ENCODE data around the gene TYMS. TPM values are rescaled to one million over a fixed set of nuclear protein-coding genes. Genes with fewer than 3 reads are reported as not detected.

TYMS gene
- polyA plus RNA-seq, 3 donors, result not detected

DNA sequence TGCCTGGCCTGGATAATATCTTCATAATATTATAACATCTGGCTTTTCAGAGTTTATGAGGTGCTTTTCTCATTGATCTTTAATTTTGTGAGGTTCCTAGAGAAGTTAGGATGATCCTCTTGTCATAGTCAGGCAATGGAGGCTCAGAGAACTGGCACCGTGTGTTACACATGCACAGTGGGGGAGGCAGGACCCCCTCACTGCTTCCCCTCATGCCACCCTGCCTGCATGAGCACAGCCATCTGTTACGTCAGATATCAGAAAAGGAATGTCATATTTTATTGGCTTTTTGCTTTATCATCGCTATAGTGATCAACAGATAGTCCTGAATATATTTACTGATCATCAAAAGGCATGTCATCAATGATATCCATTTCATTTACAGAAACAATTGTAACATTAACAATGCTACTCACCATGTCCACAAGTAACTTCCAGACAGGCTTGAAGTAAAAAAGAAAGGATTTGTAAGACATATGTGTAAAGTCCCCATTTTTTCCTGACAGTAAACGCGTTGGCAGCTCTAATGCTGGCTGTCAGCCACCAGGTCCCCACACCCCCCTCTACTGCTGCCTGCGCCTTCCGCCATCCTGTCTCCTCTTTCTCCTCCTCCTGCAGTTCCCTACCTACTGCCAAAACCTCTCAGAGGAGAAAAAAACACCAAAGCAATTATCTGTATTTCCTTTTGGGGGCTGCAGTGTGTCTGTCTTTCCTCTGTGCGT lies 36.2 kb downstream of the TYMS start:
- H4K20me1 ChIP-seq (ENCODE audit: insufficient read depth, low read length), result no peaks in the 10 kb centered on the region
- H3K79me2 ChIP-seq (ENCODE audit: insufficient read depth, low read length), result no peaks in the 10 kb centered on the region
- Mint-ChIP-seq H3K27ac (peak overlapping the region in 2 of 7 donors; percentile 24 to 38), H3K27me3 (ENCODE audit: low read depth in 3 of 3) (peaks cover 0 to 3% (median 0%) of the 10 kb centered on the region in 3 donors), H3K4me1 (peaks cover 6% of the 10 kb centered on the region), H3K36me3 (peaks cover 20 to 47% of the 10 kb centered on the region in 2 donors), H3K9me3 (no peaks in the 10 kb centered on the region), H3K4me3 (no peak overlapping the region)
- H3K27ac ChIP-seq (ENCODE audit: low read depth in 1 of 2, low read length in 2 of 2), result no peak overlapping the region
- H3K4me3 ChIP-seq (replicated peaks in 1 of 3; ENCODE audit: low read depth in 2 of 3, low read length in 3 of 3), result no peak overlapping the region
- no peak for DNase-seq
- intact Hi-C loops (cut with micrococcal nuclease), result no loop called here
- H3K9me3 ChIP-seq (replicated peaks in 1 of 2; ENCODE audit: control insufficient read depth in 1 of 2, insufficient read depth in 1 of 2, low read length in 2 of 2), result no peaks in the 10 kb centered on the region
- H3K36me3 ChIP-seq (replicated peaks in 1 of 2; ENCODE audit: control insufficient read depth in 1 of 2, insufficient read depth in 2 of 2, low read length in 2 of 2), result peaks cover 0 to 31% of the 10 kb centered on the region in 2 donors
- WGBS (ENCODE audit: insufficient coverage), result 100% methylated on average over 1 of the region's 8 CpGs
- H3K9ac ChIP-seq (ENCODE audit: insufficient read depth, low read length, poor library complexity, severe bottlenecking), result no peak overlapping the region
- TF ChIP-seq, protein P1, sequence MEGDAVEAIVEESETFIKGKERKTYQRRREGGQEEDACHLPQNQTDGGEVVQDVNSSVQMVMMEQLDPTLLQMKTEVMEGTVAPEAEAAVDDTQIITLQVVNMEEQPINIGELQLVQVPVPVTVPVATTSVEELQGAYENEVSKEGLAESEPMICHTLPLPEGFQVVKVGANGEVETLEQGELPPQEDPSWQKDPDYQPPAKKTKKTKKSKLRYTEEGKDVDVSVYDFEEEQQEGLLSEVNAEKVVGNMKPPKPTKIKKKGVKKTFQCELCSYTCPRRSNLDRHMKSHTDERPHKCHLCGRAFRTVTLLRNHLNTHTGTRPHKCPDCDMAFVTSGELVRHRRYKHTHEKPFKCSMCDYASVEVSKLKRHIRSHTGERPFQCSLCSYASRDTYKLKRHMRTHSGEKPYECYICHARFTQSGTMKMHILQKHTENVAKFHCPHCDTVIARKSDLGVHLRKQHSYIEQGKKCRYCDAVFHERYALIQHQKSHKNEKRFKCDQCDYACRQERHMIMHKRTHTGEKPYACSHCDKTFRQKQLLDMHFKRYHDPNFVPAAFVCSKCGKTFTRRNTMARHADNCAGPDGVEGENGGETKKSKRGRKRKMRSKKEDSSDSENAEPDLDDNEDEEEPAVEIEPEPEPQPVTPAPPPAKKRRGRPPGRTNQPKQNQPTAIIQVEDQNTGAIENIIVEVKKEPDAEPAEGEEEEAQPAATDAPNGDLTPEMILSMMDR (IDR thresholded peaks at IDR 0.05), result no peak
- no peaks in the 10 kb centered on the region for H3K27me3 ChIP-seq (ENCODE audit: control insufficient read depth in 2 of 2, insufficient read depth in 2 of 2, low read length in 2 of 2)
- H2AFZ ChIP-seq (ENCODE audit: insufficient read depth, low read depth, low read length, poor library complexity, severe bottlenecking), result no peak overlapping the region
- no peak overlapping the region for H3K4me2 ChIP-seq (replicated peaks; ENCODE audit: extremely low read depth, low read length, poor library complexity, severe bottlenecking)
- H3K4me1 ChIP-seq (ENCODE audit: control insufficient read depth in 1 of 2, insufficient read depth in 2 of 2, low read length in 2 of 2), result no peaks in the 10 kb centered on the region

DNA sequence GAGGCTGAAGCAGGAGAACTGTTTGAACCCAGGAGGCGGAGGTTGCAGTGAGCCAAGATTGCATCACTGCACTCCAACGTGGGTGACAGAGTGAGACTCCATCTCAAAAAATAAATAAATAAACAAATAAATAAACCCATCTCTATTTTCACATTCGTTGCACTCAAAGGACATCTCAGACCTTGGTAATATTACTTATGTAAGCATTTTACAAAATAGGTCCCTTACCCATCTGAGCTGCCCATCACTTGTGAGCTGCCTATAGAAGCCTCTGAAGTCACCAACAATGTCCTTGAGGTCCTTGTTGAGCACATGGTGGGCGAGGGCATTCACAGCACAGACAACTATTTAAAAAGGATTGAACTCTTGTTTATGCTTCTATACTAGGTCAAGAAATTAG lies 39.6 kb downstream of the TYMS start:
- Histone ChIP-seq H3K4me1 (ENCODE audit: control insufficient read depth in 1 of 2, insufficient read depth in 2 of 2, low read length in 2 of 2) (no peaks in the 10 kb centered on the region), H3K36me3 (replicated peaks in 1 of 2; ENCODE audit: control insufficient read depth in 1 of 2, insufficient read depth in 2 of 2, low read length in 2 of 2) (peaks cover 0 to 22% of the 10 kb centered on the region in 2 donors), H3K9ac (ENCODE audit: insufficient read depth, low read length, poor library complexity, severe bottlenecking) (no peak overlapping the region), H4K20me1 (ENCODE audit: insufficient read depth, low read length) (no peaks in the 10 kb centered on the region), H3K27ac (ENCODE audit: low read depth in 1 of 2, low read length in 2 of 2) (no peak overlapping the region), H3K4me2 (replicated peaks; ENCODE audit: extremely low read depth, low read length, poor library complexity, severe bottlenecking) (no peak overlapping the region), H3K9me3 (replicated peaks in 1 of 2; ENCODE audit: control insufficient read depth in 1 of 2, insufficient read depth in 1 of 2, low read length in 2 of 2) (no peaks in the 10 kb centered on the region), H2AFZ (ENCODE audit: insufficient read depth, low read depth, low read length, poor library complexity, severe bottlenecking) (no peak overlapping the region), H3K79me2 (ENCODE audit: insufficient read depth, low read length) (no peaks in the 10 kb centered on the region), H3K27me3 (ENCODE audit: control insufficient read depth in 2 of 2, insufficient read depth in 2 of 2, low read length in 2 of 2) (no peaks in the 10 kb centered on the region), H3K4me3 (replicated peaks in 1 of 3; ENCODE audit: low read depth in 2 of 3, low read length in 3 of 3) (no peak overlapping the region)
- Mint-ChIP-seq H3K4me3 (no peak overlapping the region), H3K27ac (peak overlapping the region in 1 of 7 donors; percentile 55), H3K36me3 (peaks cover 16 to 52% of the 10 kb centered on the region in 2 donors), H3K27me3 (ENCODE audit: low read depth in 3 of 3) (no peaks in the 10 kb centered on the region), H3K9me3 (no peaks in the 10 kb centered on the region), H3K4me1 (no peaks in the 10 kb centered on the region)
- no peak for DNase-seq
- TF ChIP-seq, protein P1 (IDR thresholded peaks at IDR 0.05), result no peak
- intact Hi-C loops (cut with micrococcal nuclease), result no loop called here
- whole genome bisulfite sequencing (ENCODE audit: insufficient coverage), result no CpG with 5 or more reads among the region's 4 CpGs
